GM21737 (cell line): ENCODE data around the gene SLC26A9.

Experiments
- ATAC-seq: cut with Tn5 transposase; IDR thresholded peaks from one replicate; pipeline ENCODE4 v1.9.1; 2021; ENCODE audit warnings: mild to moderate bottlenecking, moderate library complexity; ENCODE audit not compliant: unreplicated experiment

Gene SLC26A9

GRCh38 chr1:205949753-205950152 lies 6.5 kb upstream of the SLC26A9 start:
- no peak for ATAC-seq

- ATAC-seq = no peak
These were observed 5.6 kb upstream of the SLC26A9 start for GRCh38 chr1:205948886-205949285.

- ATAC-seq = no peak
These were observed 4.8 kb upstream of the SLC26A9 start for GRCh38 chr1:205948039-205948438.

- no peak for ATAC-seq
These were observed 3.8 kb upstream of the SLC26A9 start for GRCh38 chr1:205947024-205947423.

- ATAC-seq = no peak
These were observed 1.8 kb upstream of the SLC26A9 start for GRCh38 chr1:205945069-205945468.

GRCh38 chr1:205944525-205944924 lies 1.3 kb upstream of the SLC26A9 start:
- no peak for ATAC-seq

- no peak for ATAC-seq
These were observed 561 bp downstream of the SLC26A9 start for GRCh38 chr1:205942631-205943159.

GRCh38 chr1:205940710-205941109 lies 2.5 kb downstream of the SLC26A9 start:
- no peak for ATAC-seq

GRCh38 chr1:205939690-205940330 lies 3.4 kb downstream of the SLC26A9 start:
- no peak for ATAC-seq

GRCh38 chr1:205938682-205939081 lies 4.6 kb downstream of the SLC26A9 start:
- no peak for ATAC-seq

- no peak for ATAC-seq
These were observed 6.2 kb downstream of the SLC26A9 start for GRCh38 chr1:205936846-205937586.

- ATAC-seq = no peak
These were observed 6.9 kb downstream of the SLC26A9 start for GRCh38 chr1:205936311-205936710.

GRCh38 chr1:205935869-205936268 lies 7.4 kb downstream of the SLC26A9 start:
- ATAC-seq = no peak

GRCh38 chr1:205934788-205935187 lies 8.5 kb downstream of the SLC26A9 start:
- no peak for ATAC-seq

GRCh38 chr1:205933671-205934618 lies 9.3 kb downstream of the SLC26A9 start:
- ATAC-seq = no peak

GRCh38 chr1:205932776-205933175 lies 10.5 kb downstream of the SLC26A9 start:
- no peak for ATAC-seq

GRCh38 chr1:205930799-205931281 lies 12.4 kb downstream of the SLC26A9 start:
- ATAC-seq = no peak

- ATAC-seq = no peak
These were observed 13.1 kb downstream of the SLC26A9 start for GRCh38 chr1:205930195-205930577.

GRCh38 chr1:205929496-205930194 lies 13.6 kb downstream of the SLC26A9 start:
- ATAC-seq = no peak

- no peak for ATAC-seq
These were observed 14.9 kb downstream of the SLC26A9 start for GRCh38 chr1:205928317-205928716.
